Keratinocyte (primary cell): Measurements from ENCODE around the gene CABP4. TPM values are rescaled to one million over a fixed set of nuclear protein-coding genes. Genes with fewer than 3 reads are reported as not detected.

Experiments
- DNase-seq: peaks from one replicate; pipeline ENCODE4 v3.0.0-alpha.2; 2011; ENCODE audit warnings: low read depth, missing footprints, low spot score
- FAIRE-seq: peaks from 2 replicates; lab custom pipeline; 2011; peaks lifted over from hg19 to GRCh38; lab: Jason Lieb, UNC
- H2AFZ ChIP-seq: 2 replicates; pipeline ENCODE4 v1.6.0; 2012; ENCODE audit warnings: low read length, control low read depth, inconsistent platforms; ENCODE audit not compliant: control insufficient read depth
- H3K27ac ChIP-seq: 2 replicates; pipeline ENCODE4 v1.5.1; 2011; ENCODE audit warnings: low read length; ENCODE audit not compliant: control insufficient read depth, insufficient read depth
- H3K27me3 ChIP-seq: 3 replicates; pipeline ENCODE4 v1.6.0; 2011; ENCODE audit warnings: low read length; ENCODE audit not compliant: control insufficient read depth, insufficient read depth; ENCODE audit errors: extremely low read depth
- H3K36me3 ChIP-seq, 2 experiments: 2 replicates in 1 of 2; 3 replicates in 1 of 2; pipeline ENCODE4 v1.5.1; 2011; ENCODE audit warnings: low read length in 2 of 2, mild to moderate bottlenecking in 1 of 2; ENCODE audit not compliant: control insufficient read depth in 2 of 2, insufficient read depth in 2 of 2; ENCODE audit errors: extremely low read depth in 1 of 2
- H3K4me1 ChIP-seq: 3 replicates; pipeline ENCODE4 v1.5.1; 2011; ENCODE audit warnings: low read length; ENCODE audit not compliant: control insufficient read depth, insufficient read depth; ENCODE audit errors: extremely low read depth
- H3K4me2 ChIP-seq: 3 replicates; pipeline ENCODE4 v1.6.0; 2011; ENCODE audit warnings: low read depth, low read length; ENCODE audit not compliant: control insufficient read depth, insufficient read depth; ENCODE audit errors: extremely low read depth
- H3K4me3 ChIP-seq, 3 experiments: fragments of 200-600 bp in 1 of 3; sonication (generic) in 1 of 3; 2 replicates in 2 of 3; 3 replicates in 1 of 3; pipeline ENCODE4 v1.5.1; 2011 to 2016; ENCODE audit warnings: low read length in 3 of 3, mild to moderate bottlenecking in 3 of 3, control low read depth in 2 of 3, inconsistent platforms in 1 of 3, low read depth in 1 of 3, mixed read lengths in 1 of 3, mixed run types in 1 of 3, moderate library complexity in 1 of 3; ENCODE audit not compliant: control insufficient read depth in 2 of 3, insufficient read depth in 2 of 3; ENCODE audit errors: extremely low read depth in 1 of 3
- H3K79me2 ChIP-seq: 2 replicates; pipeline ENCODE4 v1.6.0; 2012; ENCODE audit warnings: low read length; ENCODE audit not compliant: control insufficient read depth, insufficient read depth
- H3K9ac ChIP-seq: 3 replicates; pipeline ENCODE4 v1.6.0; 2011; ENCODE audit warnings: low read length; ENCODE audit not compliant: control insufficient read depth, insufficient read depth; ENCODE audit errors: extremely low read depth
- H3K9me1 ChIP-seq: 3 replicates; pipeline ENCODE4 v1.6.0; 2011; ENCODE audit warnings: low read length; ENCODE audit not compliant: control insufficient read depth, insufficient read depth; ENCODE audit errors: extremely low read depth
- H3K9me3 ChIP-seq: 2 replicates; pipeline ENCODE4 v1.5.1; 2012; ENCODE audit warnings: low read depth, low read length; ENCODE audit not compliant: control insufficient read depth
- H4K20me1 ChIP-seq: 3 replicates; pipeline ENCODE4 v1.6.0; 2011; ENCODE audit warnings: low read length; ENCODE audit not compliant: control insufficient read depth, insufficient read depth; ENCODE audit errors: extremely low read depth
- EZH2 ChIP-seq: IDR thresholded peaks from one replicate; pipeline ENCODE4 v1.6.1; 2012; ENCODE audit warnings: inconsistent platforms, mild to moderate bottlenecking, low read length, moderate library complexity
- dilution Hi-C: fragments of 300-500 bp; cut with MboI; formaldehyde crosslinking; loops from one replicate; pipeline ENCODE4 v1.7.0; 2020; ENCODE audit warnings: low sequenced_read_pairs; ENCODE audit not compliant: extremely low pct_ligation_motif_present
- polyA plus RNA-seq, 5 experiments: library from polyadenylated mRNA; depleted of rRNA in 3 of 5; stranded (reverse) in 3 of 5; stranded (forward) in 1 of 5; unstranded in 1 of 5; fragments of >200 nt; gene quantifications; 1 replicate in 1 of 5; 2 replicates in 3 of 5; 3 replicates in 1 of 5; pipeline versions ENCODE4 v1.2.1 to v1.2.3, GENCODE V29; 2011 to 2012; ENCODE audit warnings: missing spikeins in 2 of 5, low read depth in 1 of 5, low replicate concordance in 1 of 5
- TF ChIP-seq, protein P1 (sequence below), 3 experiments: IDR thresholded peaks in 1 of 3; conservative IDR thresholded peaks in 1 of 3; optimal IDR thresholded peaks in 1 of 3; 2 replicates in 2 of 3; 3 replicates in 1 of 3; pipeline versions ENCODE3 to v1.5.1; 2011; ENCODE audit warnings: low read length in 3 of 3, mild to moderate bottlenecking in 3 of 3, moderate library complexity in 2 of 3, control low read depth in 1 of 3, inconsistent platforms in 1 of 3; ENCODE audit not compliant: insufficient read depth in 2 of 3; ENCODE audit errors: extremely low read depth in 1 of 3

The CABP4 gene
- polyA plus RNA-seq, 1 donor (not counting 4 experiments of a cell fraction or from before 2014, with no cell fraction given), result not detected

GRCh38 chr11:67420147-67420645, 35.0 kb upstream of the CABP4 start:
- dilution Hi-C loops, result no loop called here
- H3K36me3 ChIP-seq, result no peaks in the 10 kb centered on the region
- H3K4me2 ChIP-seq, result peak overlapping the region; percentile 78
- H3K27ac ChIP-seq, result no peak overlapping the region
- H3K4me3 ChIP-seq, result peak overlapping the region in 1 of 3 experiments; percentile 68
- H4K20me1 ChIP-seq, result no peaks in the 10 kb centered on the region
- TF ChIP-seq EZH2, result no peak
- TF ChIP-seq, protein P1, sequence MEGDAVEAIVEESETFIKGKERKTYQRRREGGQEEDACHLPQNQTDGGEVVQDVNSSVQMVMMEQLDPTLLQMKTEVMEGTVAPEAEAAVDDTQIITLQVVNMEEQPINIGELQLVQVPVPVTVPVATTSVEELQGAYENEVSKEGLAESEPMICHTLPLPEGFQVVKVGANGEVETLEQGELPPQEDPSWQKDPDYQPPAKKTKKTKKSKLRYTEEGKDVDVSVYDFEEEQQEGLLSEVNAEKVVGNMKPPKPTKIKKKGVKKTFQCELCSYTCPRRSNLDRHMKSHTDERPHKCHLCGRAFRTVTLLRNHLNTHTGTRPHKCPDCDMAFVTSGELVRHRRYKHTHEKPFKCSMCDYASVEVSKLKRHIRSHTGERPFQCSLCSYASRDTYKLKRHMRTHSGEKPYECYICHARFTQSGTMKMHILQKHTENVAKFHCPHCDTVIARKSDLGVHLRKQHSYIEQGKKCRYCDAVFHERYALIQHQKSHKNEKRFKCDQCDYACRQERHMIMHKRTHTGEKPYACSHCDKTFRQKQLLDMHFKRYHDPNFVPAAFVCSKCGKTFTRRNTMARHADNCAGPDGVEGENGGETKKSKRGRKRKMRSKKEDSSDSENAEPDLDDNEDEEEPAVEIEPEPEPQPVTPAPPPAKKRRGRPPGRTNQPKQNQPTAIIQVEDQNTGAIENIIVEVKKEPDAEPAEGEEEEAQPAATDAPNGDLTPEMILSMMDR (optimal IDR thresholded peaks at IDR 0.05 in 1 of 3, IDR thresholded peaks at IDR 0.05 in 1 of 3, conservative IDR thresholded peaks at IDR 0.05 in 1 of 3; ENCODE audit: extremely low read depth in 1 of 3, insufficient read depth in 2 of 3, low read length in 3 of 3), result no peak
- no peak for FAIRE-seq
- H3K9ac ChIP-seq, result peak overlapping the region; percentile 56
- H3K9me1 ChIP-seq, result no peaks in the 10 kb centered on the region
- DNase-seq, result no peak
- no peaks in the 10 kb centered on the region for H3K9me3 ChIP-seq
- H2AFZ ChIP-seq, result no peak overlapping the region
- H3K4me1 ChIP-seq, result peaks cover 22% of the 10 kb centered on the region
- peaks cover 5% of the 10 kb centered on the region for H3K27me3 ChIP-seq
- no peaks in the 10 kb centered on the region for H3K79me2 ChIP-seq

DNA sequence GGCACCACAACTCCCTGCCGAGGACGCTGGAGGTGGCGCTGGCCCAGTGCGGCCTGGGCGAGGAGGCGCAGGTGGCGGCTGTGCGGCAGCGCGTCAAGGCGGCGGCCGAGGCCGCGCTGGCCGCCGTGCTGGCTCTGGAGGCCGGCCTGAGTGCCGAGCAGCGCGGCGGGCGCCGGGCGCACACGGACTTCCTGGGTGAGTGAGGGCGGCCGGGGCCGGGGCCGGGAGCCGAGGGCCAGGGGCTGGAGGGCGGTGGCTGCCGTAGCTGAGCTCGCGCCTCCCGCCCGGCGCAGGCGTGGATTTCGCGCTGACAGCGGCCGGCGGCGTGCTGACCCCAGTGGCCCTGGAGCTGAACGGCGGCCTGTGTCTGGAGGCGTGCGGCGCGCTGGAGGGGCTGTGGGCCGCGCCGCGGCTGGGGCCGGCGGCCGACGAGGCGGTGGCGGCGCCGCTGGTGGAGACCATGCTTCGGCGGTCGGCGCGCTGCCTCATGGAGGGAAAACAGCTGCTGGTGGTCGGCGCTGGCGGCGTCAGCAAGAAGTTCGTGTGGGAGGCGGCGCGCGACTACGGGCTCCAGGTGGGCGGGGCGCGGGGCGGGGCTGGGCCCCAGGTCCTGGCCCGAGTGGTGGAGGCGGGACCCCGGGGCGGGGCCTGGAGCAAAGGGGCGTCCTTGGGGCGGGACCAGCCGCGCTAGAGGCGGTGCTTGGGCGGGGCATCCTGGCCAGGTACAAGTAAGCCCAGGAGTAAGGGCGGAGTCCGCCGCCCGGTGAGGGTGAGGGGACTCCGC, 34.3 kb upstream of the CABP4 start:
- H3K9me1 ChIP-seq, result no peaks in the 10 kb centered on the region
- peak; percentile 80 for DNase-seq
- H3K4me3 ChIP-seq, result peak overlapping the region; percentile 25 to 68 (median 59)
- peaks cover 4% of the 10 kb centered on the region for H3K27me3 ChIP-seq
- FAIRE-seq, result no peak
- no peaks in the 10 kb centered on the region for H3K79me2 ChIP-seq
- H3K27ac ChIP-seq, result no peak overlapping the region
- H4K20me1 ChIP-seq, result no peaks in the 10 kb centered on the region
- H3K36me3 ChIP-seq, result no peaks in the 10 kb centered on the region
- peaks cover 22% of the 10 kb centered on the region for H3K4me1 ChIP-seq
- peak overlapping the region; percentile 56 for H3K9ac ChIP-seq
- dilution Hi-C loops, result no loop called here
- H3K4me2 ChIP-seq, result peak overlapping the region; percentile 78
- no peaks in the 10 kb centered on the region for H3K9me3 ChIP-seq
- TF ChIP-seq EZH2, result no peak
- TF ChIP-seq, protein P1 (optimal IDR thresholded peaks at IDR 0.05 in 1 of 3, IDR thresholded peaks at IDR 0.05 in 1 of 3, conservative IDR thresholded peaks at IDR 0.05 in 1 of 3; ENCODE audit: extremely low read depth in 1 of 3, insufficient read depth in 2 of 3, low read length in 3 of 3), result no peak
- peak overlapping the region; percentile 73 for H2AFZ ChIP-seq
